Neuronal stem cell (in vitro differentiated cells): Measurements from ENCODE around the gene CABP5.

Source experiments
- DNase-seq: peaks from one replicate; pipeline ENCODE4 v3.0.0-alpha.2; 2013; ENCODE audit warnings: low spot score
- H2AFZ ChIP-seq: one replicate; pipeline ENCODE4 v1.6.1; 2013; ENCODE audit warnings: mild to moderate bottlenecking, low read length, inconsistent platforms
- H2AK5ac ChIP-seq: 2 replicates; pipeline ENCODE4 v1.6.1; 2013; ENCODE audit warnings: low read depth, mild to moderate bottlenecking, inconsistent platforms, low read length, moderate library complexity, mixed read lengths
- H2BK120ac ChIP-seq: 2 replicates; pipeline ENCODE4 v1.6.1; 2013; ENCODE audit warnings: low read depth, mild to moderate bottlenecking, inconsistent platforms, low read length, moderate library complexity, mixed read lengths
- H2BK12ac ChIP-seq: one replicate; pipeline ENCODE4 v1.6.1; 2013; ENCODE audit warnings: low read length, inconsistent platforms
- H2BK15ac ChIP-seq: 2 replicates; pipeline ENCODE4 v1.6.1; 2013; ENCODE audit warnings: mild to moderate bottlenecking, low read length, inconsistent platforms, mixed read lengths
- H2BK5ac ChIP-seq: one replicate; pipeline ENCODE4 v1.6.1; 2013; ENCODE audit warnings: inconsistent platforms, mild to moderate bottlenecking, low read length, moderate library complexity
- H3K14ac ChIP-seq: one replicate; pipeline ENCODE4 v1.6.1; 2013; ENCODE audit warnings: low read length, inconsistent platforms
- H3K18ac ChIP-seq: 2 replicates; pipeline ENCODE4 v1.6.1; 2013; ENCODE audit warnings: low read length, inconsistent platforms
- H3K23ac ChIP-seq: 2 replicates; pipeline ENCODE4 v1.6.1; 2013; ENCODE audit warnings: low read depth, mild to moderate bottlenecking, mixed read lengths, low read length, inconsistent platforms; ENCODE audit not compliant: poor library complexity
- H3K27ac ChIP-seq: replicated peaks from 3 replicates; pipeline ENCODE4 v1.5.1; 2013; ENCODE audit warnings: low read length, inconsistent platforms
- H3K27me3 ChIP-seq, 3 experiments: 2 replicates each; pipeline ENCODE4 v1.6.1; 2013; ENCODE audit warnings: low read length in 3 of 3, mild to moderate bottlenecking in 2 of 3, inconsistent platforms in 1 of 3, low read depth in 1 of 3, mixed read lengths in 1 of 3, moderate library complexity in 1 of 3; ENCODE audit not compliant: control insufficient read depth in 3 of 3, insufficient read depth in 3 of 3
- H3K36me3 ChIP-seq, 2 donors: replicated peaks in 1 of 2; 2 replicates each; pipeline ENCODE4 v1.6.1; 2013; ENCODE audit warnings: low read length in 2 of 2; ENCODE audit not compliant: control insufficient read depth in 2 of 2, insufficient read depth in 2 of 2
- H3K4ac ChIP-seq: 2 replicates; pipeline ENCODE4 v1.6.1; 2013; ENCODE audit warnings: inconsistent platforms, mild to moderate bottlenecking, low read length, moderate library complexity
- H3K4me1 ChIP-seq, 2 donors: 1 replicate in 1 of 2; 2 replicates in 1 of 2; pipeline ENCODE4 v1.6.1; 2013; ENCODE audit warnings: low read length in 2 of 2, low read depth in 1 of 2; ENCODE audit not compliant: control insufficient read depth in 2 of 2, insufficient read depth in 1 of 2
- H3K4me2 ChIP-seq: one replicate; pipeline ENCODE4 v1.6.1; 2013; ENCODE audit warnings: mild to moderate bottlenecking, low read length, inconsistent platforms; ENCODE audit not compliant: insufficient read depth, poor library complexity, severe bottlenecking
- H3K4me3 ChIP-seq, 2 donors: 2 replicates each; pipeline ENCODE4 v1.5.1; 2013; ENCODE audit warnings: low read length in 2 of 2, mild to moderate bottlenecking in 2 of 2, inconsistent platforms in 1 of 2, moderate library complexity in 1 of 2
- H3K79me1 ChIP-seq: one replicate; pipeline ENCODE4 v1.6.1; 2013; ENCODE audit warnings: low read depth, mild to moderate bottlenecking, inconsistent platforms, low read length, moderate library complexity
- H3K9ac ChIP-seq: one replicate; pipeline ENCODE4 v1.6.1; 2013; ENCODE audit warnings: mild to moderate bottlenecking, low read depth, low read length, inconsistent platforms; ENCODE audit not compliant: poor library complexity
- H3K9me3 ChIP-seq, 2 donors: replicated peaks in 1 of 2; 2 replicates each; pipeline versions ENCODE3 to v1.6.1; 2013; ENCODE audit warnings: low read length in 2 of 2, mild to moderate bottlenecking in 2 of 2, inconsistent platforms in 1 of 2, low read depth in 1 of 2, mixed read lengths in 1 of 2, moderate library complexity in 1 of 2; ENCODE audit not compliant: control insufficient read depth in 2 of 2, insufficient read depth in 1 of 2
- H4K8ac ChIP-seq: one replicate; pipeline ENCODE4 v1.6.1; 2013; ENCODE audit warnings: low read depth, mild to moderate bottlenecking, inconsistent platforms, low read length, moderate library complexity
- H4K91ac ChIP-seq: one replicate; pipeline ENCODE4 v1.6.1; 2013; ENCODE audit warnings: low read length, low read depth, mild to moderate bottlenecking, inconsistent platforms; ENCODE audit not compliant: poor library complexity
- WGBS, 2 donors: extraction: QIAGEN DNeasy Blood & Tissue Kit; methylation state at CpG; one replicate each; pipeline ENCODE4 v1.1.7; 2013; ENCODE audit warnings: missing lambda C conversion rate in 2 of 2, mixed read lengths in 1 of 2; ENCODE audit not compliant: insufficient read length in 2 of 2, insufficient replicate concordance in 1 of 2; ENCODE audit errors: extremely low coverage in 2 of 2; 5-methylcytosine and 5-hydroxymethylcytosine counted together

The CABP5 gene

DNA sequence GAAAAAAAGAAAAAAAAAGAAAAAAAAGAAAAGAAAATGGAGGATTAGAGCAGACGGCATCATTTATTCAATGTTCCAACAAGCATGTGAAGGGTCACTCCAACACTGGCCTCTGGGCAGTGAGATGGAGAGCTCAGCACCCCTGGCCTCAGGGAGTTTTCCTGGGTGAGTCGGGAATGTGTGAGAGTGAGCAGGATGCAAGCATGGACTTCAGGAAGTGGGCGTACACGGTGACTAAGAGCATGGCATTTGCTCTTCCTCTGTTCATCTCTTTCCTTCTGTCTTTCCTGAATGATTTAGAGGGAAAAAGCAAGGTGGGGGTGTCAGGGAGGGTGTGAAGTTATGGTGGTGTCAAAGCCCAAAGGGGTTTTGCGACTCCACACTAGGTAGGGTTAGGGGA lies 682 bp upstream of the CABP5 start:
- H3K9me3 ChIP-seq: no peaks in the 10 kb centered on the region
- H3K4ac ChIP-seq: no peak overlapping the region
- H3K27me3 ChIP-seq: no peaks in the 10 kb centered on the region
- H2BK5ac ChIP-seq: no peak overlapping the region
- no peak for DNase-seq
- no peak overlapping the region for H3K23ac ChIP-seq
- H2BK120ac ChIP-seq: no peak overlapping the region
- H2BK15ac ChIP-seq: no peak overlapping the region
- no peak overlapping the region for H3K9ac ChIP-seq
- H3K27ac ChIP-seq: no peak overlapping the region
- H4K91ac ChIP-seq: no peak overlapping the region
- H2BK12ac ChIP-seq: no peak overlapping the region
- no peak overlapping the region for H3K4me3 ChIP-seq
- H3K4me1 ChIP-seq: no peaks in the 10 kb centered on the region
- H2AFZ ChIP-seq: no peak overlapping the region
- no peak overlapping the region for H4K8ac ChIP-seq
- H3K18ac ChIP-seq: no peak overlapping the region
- H3K79me1 ChIP-seq: no peaks in the 10 kb centered on the region
- no peak overlapping the region for H3K4me2 ChIP-seq
- no peaks in the 10 kb centered on the region for H3K36me3 ChIP-seq
- WGBS, 2 donors: no CpG with 5 or more reads among the region's 5 CpGs
- no peak overlapping the region for H2AK5ac ChIP-seq
- H3K14ac ChIP-seq: no peak overlapping the region

DNA sequence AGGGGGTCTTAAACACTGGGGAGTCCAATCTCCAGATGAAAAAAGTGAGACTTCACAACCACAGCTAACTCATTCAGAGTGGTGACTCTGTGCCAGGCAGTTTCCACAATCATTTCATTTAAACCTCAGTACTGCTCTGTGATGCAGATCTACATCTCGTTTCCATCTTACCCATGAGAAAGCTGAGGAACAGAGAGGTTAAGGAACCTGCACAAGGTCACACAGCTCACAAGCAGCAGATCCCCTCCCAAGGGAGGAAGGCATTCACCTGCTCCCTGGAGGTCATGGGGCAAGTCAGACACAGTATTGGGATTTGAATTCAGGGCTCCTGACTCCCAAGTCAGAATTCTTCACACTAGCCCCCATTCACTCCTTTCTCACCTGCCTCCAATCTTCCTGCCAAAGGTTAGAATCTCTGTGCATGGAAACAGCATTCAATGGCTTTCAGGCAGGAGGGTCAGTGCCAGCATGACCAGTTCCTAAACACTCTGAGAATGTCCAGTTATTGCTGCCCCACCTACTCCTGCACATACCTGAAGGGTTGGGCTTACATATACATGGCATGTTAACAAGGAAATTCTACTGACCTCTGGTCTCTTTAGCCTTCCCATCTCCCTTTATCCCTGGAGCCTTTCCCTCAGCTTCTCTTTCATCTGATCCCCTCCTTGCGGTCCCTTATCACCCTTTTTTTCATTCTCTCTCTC lies 1.9 kb downstream of the CABP5 start:
- H2BK12ac ChIP-seq: no peak overlapping the region
- no peak overlapping the region for H3K4me2 ChIP-seq
- no peak overlapping the region for H4K8ac ChIP-seq
- WGBS, 2 donors: no CpG with 5 or more reads among the region's 2 CpGs
- H2AFZ ChIP-seq: no peak overlapping the region
- no peak overlapping the region for H3K27ac ChIP-seq
- H3K18ac ChIP-seq: no peak overlapping the region
- no peaks in the 10 kb centered on the region for H3K4me1 ChIP-seq
- no peak overlapping the region for H3K9ac ChIP-seq
- no peak overlapping the region for H3K14ac ChIP-seq
- H2BK5ac ChIP-seq: no peak overlapping the region
- H2BK15ac ChIP-seq: no peak overlapping the region
- no peak overlapping the region for H3K4me3 ChIP-seq
- H3K23ac ChIP-seq: no peak overlapping the region
- no peak overlapping the region for H3K4ac ChIP-seq
- H2AK5ac ChIP-seq: no peak overlapping the region
- H3K27me3 ChIP-seq: no peaks in the 10 kb centered on the region
- no peaks in the 10 kb centered on the region for H3K9me3 ChIP-seq
- H4K91ac ChIP-seq: no peak overlapping the region
- DNase-seq: no peak
- H3K79me1 ChIP-seq: no peaks in the 10 kb centered on the region
- no peaks in the 10 kb centered on the region for H3K36me3 ChIP-seq
- H2BK120ac ChIP-seq: no peak overlapping the region

DNA sequence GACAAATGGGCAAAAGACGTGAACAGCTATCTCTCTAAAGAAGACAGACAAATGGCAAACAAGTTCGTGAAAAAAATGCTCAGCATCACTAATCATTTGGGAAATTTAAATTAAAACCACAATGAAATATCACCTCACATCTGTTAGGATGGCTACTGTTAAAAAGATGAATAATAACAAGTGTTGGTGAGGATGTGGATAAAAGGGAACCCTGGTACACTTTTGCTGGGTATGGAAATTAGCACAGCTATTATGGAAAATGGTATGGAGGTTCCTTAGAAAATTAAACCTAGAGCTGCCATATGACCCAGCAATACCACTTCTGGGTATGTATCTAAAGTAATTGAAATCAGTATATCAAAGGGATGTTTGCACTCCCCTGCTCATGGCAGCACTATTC lies 7.1 kb downstream of the CABP5 start:
- Histone ChIP-seq H2BK5ac (no peak overlapping the region), H3K4me3 (no peak overlapping the region), H2BK120ac (no peak overlapping the region), H2BK15ac (no peak overlapping the region), H4K8ac (no peak overlapping the region), H4K91ac (no peak overlapping the region), H2AFZ (no peak overlapping the region), H3K4me1 (no peaks in the 10 kb centered on the region), H3K18ac (no peak overlapping the region), H3K79me1 (no peaks in the 10 kb centered on the region), H3K27ac (no peak overlapping the region), H2AK5ac (no peak overlapping the region), H3K9ac (no peak overlapping the region), H3K14ac (no peak overlapping the region), H3K4ac (no peak overlapping the region), H2BK12ac (no peak overlapping the region), H3K9me3 (no peaks in the 10 kb centered on the region), H3K23ac (no peak overlapping the region), H3K27me3 (no peaks in the 10 kb centered on the region), H3K4me2 (no peak overlapping the region), H3K36me3 (no peaks in the 10 kb centered on the region)
- WGBS, 2 donors: no CpG with 5 or more reads among the region's 2 CpGs
- no peak for DNase-seq

DNA sequence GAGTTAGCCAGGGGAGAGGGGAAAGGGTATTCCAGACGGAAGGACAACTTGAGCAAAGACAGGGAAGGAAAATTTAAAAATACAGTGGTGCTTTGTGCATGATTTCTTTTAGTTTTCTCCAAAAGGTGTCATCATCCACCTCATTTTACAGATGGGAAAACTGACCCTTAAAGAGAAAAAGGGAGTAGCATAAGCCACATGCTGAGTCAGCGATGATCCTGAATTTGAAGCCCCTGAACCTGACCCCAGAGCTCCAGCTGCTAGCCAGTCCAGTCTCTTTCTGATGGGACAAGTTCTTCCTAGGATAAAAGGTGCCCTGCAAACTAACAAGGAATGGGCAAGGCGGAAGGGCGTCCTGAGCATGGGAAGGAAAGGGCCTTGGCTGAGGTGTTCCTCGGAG lies 10.3 kb downstream of the CABP5 start:
- H3K4me2 ChIP-seq: no peak overlapping the region
- no peaks in the 10 kb centered on the region for H3K36me3 ChIP-seq
- H3K4me3 ChIP-seq: no peak overlapping the region
- no peak overlapping the region for H2BK15ac ChIP-seq
- H3K27ac ChIP-seq: no peak overlapping the region
- no peak overlapping the region for H4K91ac ChIP-seq
- no peaks in the 10 kb centered on the region for H3K79me1 ChIP-seq
- H3K27me3 ChIP-seq: no peaks in the 10 kb centered on the region
- no CpG with 5 or more reads among the region's 5 CpGs for WGBS, 2 donors
- no peak overlapping the region for H3K23ac ChIP-seq
- no peak overlapping the region for H3K18ac ChIP-seq
- no peak overlapping the region for H4K8ac ChIP-seq
- DNase-seq: no peak
- H3K9me3 ChIP-seq: no peaks in the 10 kb centered on the region
- no peak overlapping the region for H2BK5ac ChIP-seq
- H2BK120ac ChIP-seq: no peak overlapping the region
- H3K4ac ChIP-seq: no peak overlapping the region
- H3K9ac ChIP-seq: no peak overlapping the region
- H3K14ac ChIP-seq: no peak overlapping the region
- no peaks in the 10 kb centered on the region for H3K4me1 ChIP-seq
- H2AK5ac ChIP-seq: no peak overlapping the region
- no peak overlapping the region for H2AFZ ChIP-seq
- H2BK12ac ChIP-seq: no peak overlapping the region
